LNCaP clone FGC (cell line): ENCODE results near the gene FSTL1.

Experiments used
- DNase-seq: peaks from one replicate; pipeline ENCODE4 v3.0.0-alpha.2; 2011; ENCODE audit warnings: low read depth
- H3K4me3 ChIP-seq: 2 replicates; pipeline ENCODE4 v1.5.1; 2011; ENCODE audit warnings: mild to moderate bottlenecking, low read depth, low read length, control low read depth
- TF ChIP-seq, protein P1 (sequence below): IDR thresholded peaks from 2 replicates; pipeline ENCODE4 v1.5.1; 2012; ENCODE audit warnings: mild to moderate bottlenecking; ENCODE audit not compliant: control insufficient read depth, insufficient read depth; ENCODE audit errors: extremely low read depth

Gene FSTL1

DNA sequence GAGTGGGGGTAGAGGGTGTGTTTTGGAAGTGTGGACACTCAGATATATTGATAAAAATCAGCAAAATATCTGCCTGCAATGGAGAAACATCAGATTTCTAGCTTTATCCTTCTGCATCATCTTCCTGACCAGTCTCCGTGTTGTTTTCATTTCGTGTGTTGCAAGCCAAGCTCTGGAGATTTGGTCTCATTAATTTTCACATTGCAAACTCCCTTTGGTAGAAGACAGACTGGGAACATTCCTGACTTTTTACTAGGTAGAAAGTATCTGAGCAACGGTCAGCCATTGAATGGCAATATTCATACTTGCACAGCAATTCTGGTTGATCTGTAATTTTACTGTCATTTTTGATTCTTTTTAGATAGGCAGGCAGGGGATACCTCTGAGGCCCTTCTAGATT lies 30.4 kb downstream of the FSTL1 start:
- TF ChIP-seq, protein P1, sequence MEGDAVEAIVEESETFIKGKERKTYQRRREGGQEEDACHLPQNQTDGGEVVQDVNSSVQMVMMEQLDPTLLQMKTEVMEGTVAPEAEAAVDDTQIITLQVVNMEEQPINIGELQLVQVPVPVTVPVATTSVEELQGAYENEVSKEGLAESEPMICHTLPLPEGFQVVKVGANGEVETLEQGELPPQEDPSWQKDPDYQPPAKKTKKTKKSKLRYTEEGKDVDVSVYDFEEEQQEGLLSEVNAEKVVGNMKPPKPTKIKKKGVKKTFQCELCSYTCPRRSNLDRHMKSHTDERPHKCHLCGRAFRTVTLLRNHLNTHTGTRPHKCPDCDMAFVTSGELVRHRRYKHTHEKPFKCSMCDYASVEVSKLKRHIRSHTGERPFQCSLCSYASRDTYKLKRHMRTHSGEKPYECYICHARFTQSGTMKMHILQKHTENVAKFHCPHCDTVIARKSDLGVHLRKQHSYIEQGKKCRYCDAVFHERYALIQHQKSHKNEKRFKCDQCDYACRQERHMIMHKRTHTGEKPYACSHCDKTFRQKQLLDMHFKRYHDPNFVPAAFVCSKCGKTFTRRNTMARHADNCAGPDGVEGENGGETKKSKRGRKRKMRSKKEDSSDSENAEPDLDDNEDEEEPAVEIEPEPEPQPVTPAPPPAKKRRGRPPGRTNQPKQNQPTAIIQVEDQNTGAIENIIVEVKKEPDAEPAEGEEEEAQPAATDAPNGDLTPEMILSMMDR, result no peak
- no peak overlapping the region for H3K4me3 ChIP-seq
- DNase-seq, result no peak

DNA sequence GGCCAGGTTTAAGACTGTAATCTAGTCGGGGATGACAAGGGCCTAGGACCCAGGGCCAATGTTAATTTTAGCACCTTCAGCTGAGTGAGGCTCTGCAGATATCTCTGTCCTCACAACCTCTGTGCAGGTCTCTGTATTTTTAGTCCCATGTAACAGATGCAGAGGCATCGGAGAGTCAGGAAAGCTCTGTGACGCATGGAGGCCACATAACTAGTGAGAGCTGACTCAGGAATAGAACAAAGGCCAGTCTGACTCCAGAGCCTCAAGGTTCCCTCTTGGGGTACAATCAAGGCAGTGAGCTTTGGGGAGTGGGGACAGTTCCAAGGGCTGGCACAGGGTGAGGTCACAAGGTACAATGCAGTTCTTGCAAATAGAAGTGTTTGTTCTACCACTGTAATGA lies 31.0 kb downstream of the FSTL1 start:
- H3K4me3 ChIP-seq, result no peak overlapping the region
- no peak for DNase-seq
- TF ChIP-seq, protein P1, result no peak

DNA sequence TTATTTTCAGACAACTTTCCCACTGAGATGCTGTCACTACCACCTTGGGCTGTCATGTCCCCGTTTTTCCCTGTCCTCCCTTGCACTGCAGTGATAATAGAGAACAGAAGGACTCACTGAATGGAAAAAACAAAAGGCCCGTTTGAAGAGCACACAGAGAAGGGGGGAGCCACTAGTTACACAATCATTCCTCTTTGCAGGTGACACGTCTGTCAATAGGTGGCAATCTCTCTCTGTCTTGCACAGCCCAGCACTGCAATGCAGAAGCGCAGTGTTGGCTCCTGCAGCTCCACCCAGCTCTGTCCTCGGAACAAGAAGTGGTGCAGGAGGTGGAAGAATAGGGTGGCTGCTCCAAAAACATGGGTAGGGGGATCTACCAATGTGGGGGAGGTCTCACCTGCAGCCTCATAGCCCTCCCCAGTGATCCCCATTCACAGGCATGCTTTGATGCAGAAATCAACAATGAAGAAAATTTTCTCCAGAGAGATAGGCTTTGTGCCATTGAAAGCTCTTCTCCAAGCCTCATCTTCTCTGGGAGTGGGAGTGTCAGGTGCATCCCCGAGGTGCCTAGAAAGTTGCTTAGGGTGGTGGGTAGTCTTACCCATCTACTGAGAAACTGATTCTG lies 31.8 kb downstream of the FSTL1 start:
- DNase-seq, result peak; percentile 72
- TF ChIP-seq, protein P1, result peak; percentile 98
- no peak overlapping the region for H3K4me3 ChIP-seq

DNA sequence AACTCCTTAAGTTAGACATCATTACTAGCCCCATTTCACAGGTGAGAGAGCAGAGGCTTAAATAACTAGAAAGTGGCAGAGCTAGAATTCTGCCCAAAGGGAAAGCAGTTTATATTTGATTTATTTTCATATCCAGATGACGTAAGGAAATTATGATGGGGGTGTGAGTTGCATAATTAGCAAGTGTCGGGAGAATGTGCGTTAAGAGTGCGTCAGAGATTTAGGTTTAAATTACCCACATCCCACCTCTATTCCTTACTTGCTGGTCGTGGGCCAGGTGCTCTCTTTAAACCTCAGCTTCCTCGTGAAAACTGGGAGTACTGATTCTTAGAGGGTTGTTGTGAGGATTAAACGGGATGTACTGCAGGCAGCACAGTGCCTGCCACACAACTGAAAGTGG lies 32.3 kb downstream of the FSTL1 start:
- no peak overlapping the region for H3K4me3 ChIP-seq
- no peak for DNase-seq
- TF ChIP-seq, protein P1, result no peak

DNA sequence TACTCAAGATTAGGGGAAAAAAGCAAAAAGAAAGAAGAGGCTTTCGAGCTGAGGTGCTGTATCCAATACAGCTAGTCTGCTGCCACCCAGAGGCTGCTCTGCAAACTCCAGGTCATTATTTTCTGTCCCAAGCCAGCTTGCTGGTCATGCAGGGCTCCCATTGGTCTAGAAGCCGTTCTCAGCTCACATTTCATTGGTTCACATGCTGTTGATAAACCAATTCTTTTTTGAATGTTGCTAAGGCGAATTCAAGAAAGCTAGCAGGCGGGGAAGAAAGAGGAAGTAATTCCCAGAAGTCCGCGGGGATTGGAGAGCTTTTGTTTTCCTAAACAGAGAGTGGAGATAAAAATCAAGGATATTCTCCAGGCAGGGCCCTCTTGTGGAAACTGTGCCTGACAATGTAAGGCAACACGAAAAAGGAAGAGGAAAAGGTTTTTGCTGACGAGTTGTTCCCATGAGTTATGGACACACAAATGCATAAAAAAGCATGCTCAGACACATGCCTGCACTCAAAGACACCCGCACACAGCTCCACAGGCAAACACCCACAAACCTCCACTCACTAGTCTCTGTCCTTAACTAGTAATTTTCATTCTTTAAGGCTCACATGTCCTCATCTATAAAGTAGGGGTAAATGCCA lies 33.4 kb downstream of the FSTL1 start:
- peak; percentile 100 for DNase-seq
- peak overlapping the region; percentile 27 for H3K4me3 ChIP-seq
- TF ChIP-seq, protein P1, result peak; percentile 86

DNA sequence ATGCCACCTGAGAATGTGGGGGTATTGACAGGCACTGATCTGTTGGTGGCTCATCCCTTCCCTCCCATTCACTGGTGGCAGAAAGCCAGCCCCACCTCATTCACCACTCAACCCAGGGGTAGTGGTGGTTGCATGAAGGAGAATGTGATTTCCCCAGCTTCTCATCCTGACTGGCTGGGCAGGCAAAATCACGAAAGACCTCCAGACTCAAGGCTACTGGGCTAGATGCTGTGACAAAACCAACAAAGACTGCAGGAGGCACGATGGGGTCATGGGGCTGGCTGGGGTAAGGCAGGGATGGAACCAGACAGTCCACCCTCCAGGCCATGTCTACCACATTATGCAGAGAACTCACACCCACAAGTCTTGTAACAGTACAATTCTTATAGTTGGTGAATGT lies 33.9 kb downstream of the FSTL1 start:
- no peak for DNase-seq
- H3K4me3 ChIP-seq, result no peak overlapping the region
- TF ChIP-seq, protein P1, result no peak

DNA sequence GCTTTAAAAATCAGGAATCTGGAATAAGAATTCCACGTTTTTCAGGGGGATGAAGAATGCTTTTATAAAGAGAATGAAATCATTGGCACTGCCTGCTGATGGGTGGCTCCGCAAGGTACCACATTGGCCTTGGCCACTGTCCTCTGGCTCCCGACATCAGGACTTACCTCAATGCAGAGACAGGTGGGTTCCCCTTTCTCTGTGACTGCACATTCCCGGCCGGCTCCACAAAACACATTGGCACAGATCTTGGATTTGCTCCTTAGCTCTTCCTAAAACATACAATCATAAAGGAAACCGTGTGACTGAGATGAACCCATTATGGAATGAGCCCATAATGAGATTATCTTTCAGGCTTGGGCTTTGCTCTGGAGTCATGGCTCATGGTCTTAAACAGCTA lies 35.0 kb downstream of the FSTL1 start:
- DNase-seq, result no peak
- TF ChIP-seq, protein P1, result no peak
- H3K4me3 ChIP-seq, result no peak overlapping the region
